Sigmoid colon (tissue), 4 donors: ENCODE data around the gene PLA2G15.

ENCODE experiments used
- EP300 ChIP-seq, 4 donors: sonication (generic); formaldehyde crosslinking; IDR thresholded peaks; one replicate each; pipeline ENCODE4 v1.6.1; 2017; ENCODE audit warnings: antibody characterized with exemption in 4 of 4
- POLR2A ChIP-seq, 2 donors: fragments of 450-650 bp; IDR thresholded peaks; one replicate each; pipeline ENCODE4 v1.6.1; 2016; ENCODE audit warnings: antibody characterized with exemption in 2 of 2, mild to moderate bottlenecking in 2 of 2, moderate library complexity in 2 of 2
- TF ChIP-seq, protein P1 (sequence below), 4 experiments: fragments of 450-650 bp in 3 of 4; fragments of 200-600 bp in 1 of 4; IDR thresholded peaks; one replicate each; pipeline ENCODE4 v1.5.1; 2016 to 2019; ENCODE audit warnings: antibody characterized with exemption in 4 of 4, mild to moderate bottlenecking in 3 of 4, moderate library complexity in 2 of 4

DNA sequence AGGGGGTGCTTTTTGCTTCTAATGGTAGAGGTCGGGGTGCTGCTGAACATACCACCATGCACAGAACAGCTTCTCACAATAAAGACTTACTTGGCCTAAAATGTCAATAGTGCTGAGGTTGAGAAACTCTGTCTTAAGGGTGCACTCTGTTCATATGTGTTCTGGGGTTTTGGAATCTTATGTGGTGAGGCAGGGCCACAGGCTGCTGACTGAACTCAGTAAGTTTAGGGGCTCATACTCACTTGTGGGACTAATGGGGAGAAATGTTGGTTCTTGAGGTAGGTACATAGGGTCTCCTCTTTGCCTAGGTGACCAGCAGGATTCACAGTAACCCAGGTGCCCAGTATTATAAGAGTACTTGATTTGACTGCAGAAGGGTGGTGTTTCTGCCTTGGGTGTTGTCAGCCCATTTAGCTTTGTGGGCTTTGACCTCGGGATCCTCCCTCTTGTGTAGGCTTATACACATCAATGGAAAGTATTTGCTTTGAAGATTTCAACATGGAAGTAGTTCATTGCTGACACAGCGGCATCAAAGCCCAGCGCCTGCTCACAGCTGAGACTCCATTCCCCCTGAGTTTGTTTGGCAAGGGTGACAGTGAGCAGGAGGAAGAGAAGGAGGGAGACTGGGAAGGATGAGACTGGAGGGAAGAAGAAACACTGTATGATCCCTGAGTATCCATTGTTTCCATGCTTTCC lies 36.3 kb downstream of the PLA2G15 start:
- TF ChIP-seq POLR2A (IDR thresholded peaks at IDR 0.05) = no peak
- TF ChIP-seq, protein P1, sequence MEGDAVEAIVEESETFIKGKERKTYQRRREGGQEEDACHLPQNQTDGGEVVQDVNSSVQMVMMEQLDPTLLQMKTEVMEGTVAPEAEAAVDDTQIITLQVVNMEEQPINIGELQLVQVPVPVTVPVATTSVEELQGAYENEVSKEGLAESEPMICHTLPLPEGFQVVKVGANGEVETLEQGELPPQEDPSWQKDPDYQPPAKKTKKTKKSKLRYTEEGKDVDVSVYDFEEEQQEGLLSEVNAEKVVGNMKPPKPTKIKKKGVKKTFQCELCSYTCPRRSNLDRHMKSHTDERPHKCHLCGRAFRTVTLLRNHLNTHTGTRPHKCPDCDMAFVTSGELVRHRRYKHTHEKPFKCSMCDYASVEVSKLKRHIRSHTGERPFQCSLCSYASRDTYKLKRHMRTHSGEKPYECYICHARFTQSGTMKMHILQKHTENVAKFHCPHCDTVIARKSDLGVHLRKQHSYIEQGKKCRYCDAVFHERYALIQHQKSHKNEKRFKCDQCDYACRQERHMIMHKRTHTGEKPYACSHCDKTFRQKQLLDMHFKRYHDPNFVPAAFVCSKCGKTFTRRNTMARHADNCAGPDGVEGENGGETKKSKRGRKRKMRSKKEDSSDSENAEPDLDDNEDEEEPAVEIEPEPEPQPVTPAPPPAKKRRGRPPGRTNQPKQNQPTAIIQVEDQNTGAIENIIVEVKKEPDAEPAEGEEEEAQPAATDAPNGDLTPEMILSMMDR (IDR thresholded peaks at IDR 0.05) = no peak
- TF ChIP-seq EP300 (IDR thresholded peaks at IDR 0.05) = no peak
